SW480 (cell line): ENCODE data around the gene RASAL3.
"Not testable (repeated sequence)": the region's sequence is repeated elsewhere in the genome, so short reads cannot be mapped to it uniquely, and the experiment has no call there.

Experiments used
- DNase-seq: peaks from one replicate; pipeline ENCODE4 v3.0.0-alpha.2; 2016; ENCODE audit warnings: low spot score

The RASAL3 gene

DNA sequence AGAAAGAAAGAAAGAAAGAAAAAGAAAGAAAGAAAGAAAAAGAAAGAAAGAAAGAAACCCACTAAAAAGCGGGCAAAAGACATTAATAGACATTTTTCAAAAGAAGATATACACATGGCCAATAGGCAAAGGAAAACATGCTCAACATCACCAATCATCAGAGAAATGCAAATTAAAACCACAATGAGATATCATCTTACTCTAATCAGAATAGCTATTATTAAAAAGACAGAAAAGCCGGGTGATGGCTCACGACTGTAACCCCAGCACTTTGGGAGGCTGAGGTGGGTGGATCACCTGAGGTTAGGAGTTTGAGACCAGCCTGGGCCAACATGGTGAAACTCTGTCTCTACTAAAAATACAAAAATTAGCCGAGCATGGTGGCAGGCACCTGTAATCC lies 9.5 kb upstream of the RASAL3 start:
- not testable (repeated sequence) for DNase-seq

DNA sequence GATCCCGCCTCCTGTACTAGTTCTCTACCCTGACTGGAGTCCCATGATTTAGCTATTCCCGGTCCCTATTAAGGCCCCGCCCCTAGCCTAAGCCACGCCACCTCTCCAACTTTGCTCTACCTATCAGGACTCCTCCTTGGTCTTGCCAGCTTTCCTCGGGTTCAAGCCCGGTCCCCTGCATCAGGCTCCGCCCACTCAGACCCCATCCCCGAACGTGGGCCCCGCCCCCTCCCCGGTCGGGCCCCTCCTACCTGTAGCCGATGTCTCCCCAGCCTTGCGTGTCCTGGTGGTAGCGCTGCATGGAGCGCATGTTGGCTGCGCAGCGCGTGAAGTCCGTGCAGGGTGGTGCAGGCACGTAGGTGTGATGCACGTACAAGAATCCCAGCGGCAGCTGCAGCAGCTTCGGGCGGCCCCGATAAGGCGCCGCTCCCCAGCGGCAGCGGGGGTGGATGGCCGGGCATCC lies 7.3 kb upstream of the RASAL3 start:
- no peak for DNase-seq

DNA sequence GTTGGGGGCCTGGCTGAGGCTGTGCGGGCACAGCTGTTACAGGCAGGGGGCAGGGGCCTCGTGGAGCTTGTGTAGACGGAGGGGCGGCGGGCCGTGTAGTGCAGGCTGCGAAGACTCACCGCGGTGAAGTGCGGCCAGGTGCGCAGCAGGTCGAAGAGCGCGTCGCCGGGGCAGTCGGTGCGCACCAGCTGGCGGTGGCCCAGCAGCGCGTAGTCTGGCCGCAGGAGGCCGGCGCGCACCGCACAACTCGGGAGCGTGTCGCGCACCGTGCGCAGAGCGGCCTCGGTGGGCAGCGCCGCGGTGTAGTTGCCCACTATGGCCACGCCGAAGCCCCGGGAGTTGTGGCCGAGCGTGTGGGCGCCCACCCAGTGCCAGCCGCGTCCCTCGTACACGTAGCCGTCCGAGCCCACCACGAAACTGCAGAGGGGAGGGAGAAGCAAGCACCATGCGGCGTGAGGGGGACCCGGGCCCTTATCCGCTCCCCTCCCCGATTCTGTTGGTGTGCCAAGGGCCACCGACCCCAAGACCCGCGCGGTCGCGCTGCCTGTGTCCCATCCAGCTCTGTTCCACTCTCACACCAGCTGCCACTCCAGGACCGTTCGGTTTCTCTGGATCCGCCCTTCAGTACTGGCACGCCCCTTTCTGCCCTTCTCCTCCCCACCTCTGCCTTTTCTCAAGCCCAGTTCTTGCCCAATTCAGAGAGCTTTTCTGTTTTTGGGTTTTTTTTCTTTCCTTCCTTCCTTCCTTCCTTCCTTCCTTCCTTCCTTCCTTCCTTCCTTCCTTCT lies 5.4 kb upstream of the RASAL3 start:
- no peak for DNase-seq

DNA sequence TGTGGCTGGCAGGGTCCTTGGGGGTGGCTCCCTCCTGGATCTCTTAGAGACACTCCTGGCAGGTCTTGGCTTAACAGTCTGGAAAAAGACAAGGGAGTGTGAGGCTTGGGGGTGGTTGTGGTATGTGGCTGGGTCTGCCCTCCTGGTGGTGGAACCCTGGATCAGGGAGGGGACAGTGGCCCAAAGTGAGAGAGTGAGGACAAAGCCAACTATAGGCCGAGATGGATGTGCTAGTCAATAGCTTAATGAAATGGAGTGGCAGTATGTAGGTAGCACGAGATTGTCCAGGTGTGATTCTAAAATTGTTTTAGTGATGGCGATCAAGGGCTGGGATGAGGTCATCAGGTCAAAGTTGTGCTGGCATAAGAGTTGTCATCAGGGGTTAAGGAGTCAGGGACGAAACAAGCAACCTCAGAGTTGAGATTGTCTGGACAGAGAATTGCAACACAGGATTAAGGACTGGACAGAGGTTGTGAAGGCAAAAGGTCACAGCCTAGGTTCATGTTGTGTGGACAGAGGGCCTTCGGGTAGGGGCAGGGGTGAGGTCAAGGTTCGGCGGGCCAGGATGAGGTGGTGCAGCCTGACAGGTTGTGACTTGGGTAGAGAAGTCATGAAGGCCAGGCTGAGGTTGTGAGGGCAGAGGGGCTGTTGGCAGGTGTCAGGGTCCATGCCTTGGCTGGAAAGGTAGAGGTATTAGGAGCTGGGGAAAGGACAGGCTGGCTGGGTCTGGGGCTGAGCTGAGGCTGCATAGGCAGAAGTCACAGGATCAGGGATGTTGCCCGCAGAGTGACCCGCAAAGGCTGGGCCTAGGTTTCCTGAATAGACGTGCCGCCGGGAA lies 4.5 kb upstream of the RASAL3 start:
- DNase-seq = no peak

DNA sequence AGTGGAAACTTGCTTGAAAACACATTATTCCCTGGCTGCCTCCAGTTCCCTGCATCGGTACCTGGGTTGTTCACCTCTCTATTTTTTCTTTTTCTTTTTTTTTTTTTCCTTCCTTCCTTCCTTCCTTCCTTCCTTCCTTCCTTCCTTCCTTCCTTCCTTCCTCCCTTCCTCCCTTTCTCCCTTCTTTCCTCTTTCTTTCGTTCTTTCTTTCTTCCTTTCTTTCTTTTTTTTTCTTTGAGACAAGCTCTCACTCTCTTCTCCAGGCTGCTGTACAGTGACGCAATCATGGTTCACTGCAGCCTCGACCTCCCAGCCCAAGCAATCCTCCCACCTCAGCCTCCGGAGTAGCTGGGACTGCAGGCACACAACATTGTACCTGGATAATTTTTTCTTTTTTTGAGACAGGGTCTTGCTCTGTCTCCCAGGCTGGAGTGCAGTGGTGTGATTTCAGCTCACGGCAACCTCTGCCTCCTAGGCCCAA lies 3.4 kb upstream of the RASAL3 start:
- DNase-seq = no peak

DNA sequence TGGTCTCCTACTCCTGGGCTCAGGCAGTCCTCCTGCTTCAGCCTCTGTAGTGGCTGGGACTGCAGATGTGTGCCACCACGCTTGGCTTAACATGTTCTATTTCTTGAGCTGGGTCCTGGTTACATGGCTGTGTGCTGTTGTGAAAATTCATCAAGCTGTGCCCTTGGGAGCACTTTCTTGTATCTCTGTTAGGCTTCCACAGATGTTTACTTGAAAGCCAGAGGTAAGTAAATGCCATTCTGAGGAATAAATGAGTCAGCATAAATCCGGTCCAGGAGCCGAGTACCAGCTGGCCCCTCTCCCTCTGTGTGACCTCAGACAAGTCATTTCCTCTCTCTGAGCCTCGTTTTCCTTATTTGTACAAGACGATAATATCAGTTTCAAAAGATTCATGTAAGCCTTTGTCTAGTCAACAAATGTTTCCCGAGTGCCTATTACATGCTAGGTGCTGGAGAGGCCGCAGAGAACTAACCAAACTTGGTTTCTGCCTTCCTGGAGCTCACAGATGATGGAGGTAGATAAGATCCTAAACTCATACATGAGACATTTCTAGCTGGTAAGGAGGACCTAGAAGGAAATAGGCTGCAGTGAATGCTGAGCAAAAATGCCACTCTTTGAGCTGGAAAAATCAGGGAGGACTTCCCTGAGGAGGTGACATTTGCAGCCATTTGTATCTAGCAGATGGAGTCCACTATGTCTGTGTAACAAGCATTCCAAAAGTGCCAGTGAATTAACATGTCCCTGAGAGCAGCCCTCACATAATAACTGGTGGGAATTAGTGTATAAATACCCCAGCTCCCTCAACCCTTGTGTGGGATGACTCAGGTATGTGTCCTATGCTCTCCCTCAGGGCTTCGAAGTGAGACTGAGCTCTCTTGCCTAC lies 2.7 kb upstream of the RASAL3 start:
- DNase-seq = no peak

DNA sequence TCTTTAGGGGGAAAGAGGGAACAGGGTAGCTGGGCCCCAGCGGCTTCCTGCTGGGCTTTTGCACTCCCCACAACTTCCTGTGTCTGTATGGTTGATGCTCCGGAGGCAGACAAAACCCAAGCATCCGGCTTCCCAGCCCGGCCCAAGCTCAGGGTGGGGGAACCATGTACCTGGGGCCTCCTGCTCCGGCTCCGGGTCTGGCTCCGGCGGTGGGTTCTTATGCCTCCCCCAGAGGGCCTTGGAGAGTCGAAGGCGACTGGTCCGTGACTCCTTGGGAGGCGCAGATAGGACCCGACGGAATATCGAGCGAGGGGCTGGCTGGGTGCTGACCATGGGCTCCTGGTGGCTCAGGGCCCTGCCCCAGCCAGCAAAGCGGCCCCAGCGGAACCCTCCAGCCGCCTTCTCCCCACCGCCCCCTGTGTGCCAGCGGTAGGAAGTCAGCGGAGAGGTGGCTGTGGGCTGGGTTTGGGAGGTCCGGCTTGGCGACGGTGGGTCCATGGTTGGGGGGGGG lies 428 bp downstream of the RASAL3 start:
- DNase-seq = no peak

DNA sequence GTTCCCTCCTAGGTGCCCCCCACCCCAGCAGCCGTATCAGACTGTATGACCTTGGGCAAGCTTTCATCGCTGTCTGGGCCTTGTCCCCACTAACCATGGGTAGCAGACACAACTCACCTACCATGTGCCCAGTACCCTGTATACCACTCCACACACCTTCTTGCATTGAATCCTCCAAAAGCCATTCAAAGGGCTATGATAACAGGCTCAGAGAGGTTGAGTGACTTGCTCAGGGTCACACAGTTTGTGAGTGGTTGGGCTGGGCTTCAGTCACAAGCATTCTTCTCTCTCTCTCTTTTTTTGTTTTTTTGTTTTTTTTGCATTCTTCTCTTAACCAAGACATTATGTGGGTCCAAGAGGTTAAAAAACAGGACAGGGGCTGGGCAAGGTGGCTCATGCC lies 2.6 kb downstream of the RASAL3 start:
- DNase-seq = no peak

DNA sequence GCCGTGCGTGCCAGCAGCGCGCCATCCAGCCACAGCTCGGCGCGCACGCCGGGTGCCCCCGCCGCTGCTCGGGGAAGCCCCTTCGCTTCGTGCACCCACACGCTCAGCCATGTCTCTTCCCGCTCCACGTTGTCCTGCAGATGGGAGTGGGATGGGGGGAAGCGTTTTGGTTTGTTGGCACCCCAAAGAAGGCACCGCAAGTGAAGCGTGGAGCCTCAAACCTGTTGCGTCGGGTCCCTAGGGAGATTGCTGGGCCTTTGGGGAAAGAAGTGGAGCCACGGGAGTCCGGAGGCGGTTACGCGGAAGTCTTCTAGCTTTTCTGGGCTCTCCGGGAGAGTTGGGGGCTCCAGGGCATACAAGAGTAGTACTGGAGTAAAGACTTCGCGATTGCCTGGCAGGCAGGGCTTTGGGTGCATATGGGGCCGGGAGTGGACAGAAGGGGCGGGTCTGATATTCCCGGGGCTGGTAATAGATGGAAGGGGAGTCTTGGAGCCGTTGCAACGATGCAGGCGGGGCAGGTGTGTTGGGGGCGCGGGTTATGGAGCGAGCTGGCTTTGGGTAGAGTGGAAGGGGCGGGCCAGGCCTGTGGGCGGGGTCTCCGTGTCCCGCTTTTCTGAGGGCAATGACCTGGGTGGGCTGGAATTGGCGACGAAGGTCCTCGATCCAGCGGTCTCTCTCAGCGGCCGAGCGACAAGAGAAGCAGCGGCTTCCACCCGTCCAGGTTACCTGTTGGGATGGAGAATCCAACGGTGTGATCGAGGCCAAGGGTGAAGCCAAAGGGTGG lies 6.5 kb downstream of the RASAL3 start:
- DNase-seq = no peak

DNA sequence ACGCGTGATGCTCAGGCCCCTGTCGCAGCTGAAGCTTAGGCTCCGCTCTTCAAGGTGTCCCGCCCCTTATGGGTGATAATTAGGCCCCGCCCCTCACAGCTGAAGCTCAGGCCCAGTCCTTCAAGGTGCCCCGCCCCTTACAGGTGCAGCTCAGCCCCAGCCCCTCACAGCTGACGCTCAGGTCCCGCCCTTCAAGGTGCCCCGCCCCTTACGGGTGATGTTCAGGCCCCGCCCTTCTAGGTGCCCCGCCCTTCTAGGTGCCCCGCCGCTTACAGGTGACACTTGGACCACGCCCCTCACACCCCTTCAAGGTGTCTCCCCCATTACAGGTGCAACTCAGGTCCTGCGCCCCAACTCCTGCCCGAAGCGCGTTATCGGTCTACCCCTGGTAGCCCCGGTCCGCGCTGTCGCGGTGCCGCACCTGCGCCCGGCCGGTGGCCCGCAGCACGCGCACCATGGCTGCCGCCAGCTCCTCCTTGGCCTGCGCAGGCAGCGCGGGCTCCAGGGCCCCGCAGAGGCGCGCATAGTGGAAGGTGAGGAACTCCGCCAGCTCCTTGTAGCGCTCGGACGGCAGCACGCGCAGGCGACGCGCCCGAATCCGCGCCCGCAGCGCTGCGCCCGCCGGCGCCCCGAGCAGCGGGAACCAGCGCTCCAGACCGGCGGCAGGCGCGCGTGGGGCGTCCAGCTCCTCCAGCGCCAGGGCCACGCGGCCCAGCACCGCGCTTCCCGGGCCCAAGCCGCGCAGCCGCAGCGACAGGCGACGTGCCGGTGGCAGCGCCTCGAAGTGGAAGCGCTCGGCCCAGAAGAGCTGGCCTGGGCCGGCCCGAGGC lies 7.3 kb downstream of the RASAL3 start:
- no peak for DNase-seq

DNA sequence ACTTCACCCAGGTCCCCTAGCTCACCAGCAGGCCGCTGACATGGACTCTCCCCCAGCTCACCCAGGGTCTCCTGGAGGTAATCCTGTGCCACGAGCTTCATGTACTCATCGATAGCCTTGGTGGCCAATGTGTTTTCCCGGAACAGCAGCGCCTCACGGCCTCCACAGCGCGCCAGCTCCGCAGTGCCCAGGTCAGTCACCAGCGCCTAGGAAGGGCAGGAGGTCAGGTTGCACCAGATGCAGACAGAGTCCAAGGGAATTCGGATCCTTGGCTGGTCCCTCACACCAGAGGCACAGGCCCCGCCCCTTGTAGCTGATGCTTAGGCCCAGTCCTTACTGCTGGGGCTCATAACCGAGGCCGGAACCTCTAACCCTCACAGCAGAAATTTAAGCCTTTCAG lies 7.9 kb downstream of the RASAL3 start:
- no peak for DNase-seq

DNA sequence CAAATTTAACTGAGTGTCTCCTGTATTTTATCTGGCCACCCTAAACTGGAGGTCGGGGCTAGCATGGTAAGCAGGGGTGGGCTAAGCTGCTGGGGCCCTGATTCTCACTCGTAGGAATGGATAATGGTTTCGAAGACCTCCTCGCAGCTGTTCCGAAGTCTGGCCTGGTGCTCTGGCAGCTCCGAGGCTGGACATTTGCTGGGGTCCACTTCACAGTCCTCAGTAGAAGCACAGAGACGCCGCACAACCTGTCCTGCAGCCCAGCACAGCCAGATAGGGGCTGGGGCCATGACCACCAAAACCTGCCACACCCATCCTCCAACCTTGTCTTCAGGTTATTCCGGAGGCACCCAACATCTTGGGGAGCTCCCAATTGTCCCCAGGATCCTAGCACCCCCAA lies 8.3 kb downstream of the RASAL3 start:
- DNase-seq = no peak

DNA sequence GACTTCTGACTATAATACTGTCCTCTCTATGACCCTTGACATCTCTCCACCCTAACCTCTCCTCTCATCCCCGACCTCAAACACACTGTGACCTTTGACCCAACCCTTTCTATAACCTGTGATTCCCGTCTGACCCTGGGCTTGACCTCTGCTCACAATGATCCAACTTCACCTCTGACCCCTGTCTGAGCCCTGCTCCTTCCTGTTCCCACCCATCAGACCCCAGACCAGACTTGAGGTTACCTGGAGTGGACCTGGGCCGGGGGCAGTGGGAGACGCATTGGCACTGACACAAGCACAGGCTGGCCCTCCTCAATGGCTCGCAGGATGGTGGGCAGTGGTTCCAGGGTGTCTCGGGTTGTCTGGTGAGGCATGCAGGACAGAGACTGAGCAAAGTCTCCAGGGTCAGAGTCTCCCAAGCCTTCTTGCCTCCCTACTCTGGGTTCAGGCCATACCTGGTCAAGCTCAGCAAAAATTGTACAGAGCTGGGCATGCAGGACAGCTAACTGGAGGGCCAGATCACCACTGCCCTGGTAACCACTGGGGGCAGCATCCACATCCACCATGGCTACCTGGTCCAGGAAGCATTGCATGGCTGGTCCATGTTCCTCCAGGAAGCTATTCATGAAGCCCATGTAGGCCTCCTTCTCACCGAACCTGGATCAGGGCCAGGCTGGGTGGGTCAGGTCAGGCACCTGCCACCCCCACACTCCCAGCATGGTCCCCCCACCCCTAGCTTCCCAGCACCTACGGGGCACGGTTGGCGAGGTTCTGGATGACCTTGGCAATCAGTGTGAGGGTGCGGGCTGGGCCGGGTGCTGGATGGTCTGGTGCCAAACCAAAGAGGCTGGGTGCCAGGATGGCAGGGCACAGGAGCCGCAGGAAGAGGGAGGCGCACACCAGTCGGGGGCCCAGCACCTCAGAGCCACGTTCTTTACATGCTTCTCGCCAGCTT lies 10.2 kb downstream of the RASAL3 start:
- DNase-seq = no peak

DNA sequence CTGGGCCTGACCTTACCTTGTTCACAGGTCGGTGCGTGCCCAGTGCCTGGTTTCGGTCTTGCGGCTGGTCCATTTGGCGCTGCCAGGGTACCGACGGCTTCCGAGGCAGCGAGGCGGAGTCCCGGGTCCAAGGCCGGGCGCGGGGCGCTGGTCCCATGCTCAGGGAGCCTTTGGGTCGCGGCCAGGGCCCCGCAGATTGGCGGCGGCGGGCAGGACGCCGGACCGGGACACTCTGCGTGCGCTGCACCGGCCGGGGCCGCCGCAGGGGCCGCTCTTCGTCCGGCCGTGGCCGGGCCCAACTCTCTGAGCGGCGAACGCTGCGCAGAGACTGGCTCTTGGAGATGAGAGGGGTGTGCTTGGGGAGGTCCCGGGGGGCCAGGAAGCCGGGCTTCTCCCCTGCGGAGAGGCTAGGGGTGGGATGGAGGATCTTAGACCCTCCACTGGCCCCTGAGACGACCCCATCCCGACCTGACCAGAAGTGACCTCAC lies 11.2 kb downstream of the RASAL3 start:
- no peak for DNase-seq

DNA sequence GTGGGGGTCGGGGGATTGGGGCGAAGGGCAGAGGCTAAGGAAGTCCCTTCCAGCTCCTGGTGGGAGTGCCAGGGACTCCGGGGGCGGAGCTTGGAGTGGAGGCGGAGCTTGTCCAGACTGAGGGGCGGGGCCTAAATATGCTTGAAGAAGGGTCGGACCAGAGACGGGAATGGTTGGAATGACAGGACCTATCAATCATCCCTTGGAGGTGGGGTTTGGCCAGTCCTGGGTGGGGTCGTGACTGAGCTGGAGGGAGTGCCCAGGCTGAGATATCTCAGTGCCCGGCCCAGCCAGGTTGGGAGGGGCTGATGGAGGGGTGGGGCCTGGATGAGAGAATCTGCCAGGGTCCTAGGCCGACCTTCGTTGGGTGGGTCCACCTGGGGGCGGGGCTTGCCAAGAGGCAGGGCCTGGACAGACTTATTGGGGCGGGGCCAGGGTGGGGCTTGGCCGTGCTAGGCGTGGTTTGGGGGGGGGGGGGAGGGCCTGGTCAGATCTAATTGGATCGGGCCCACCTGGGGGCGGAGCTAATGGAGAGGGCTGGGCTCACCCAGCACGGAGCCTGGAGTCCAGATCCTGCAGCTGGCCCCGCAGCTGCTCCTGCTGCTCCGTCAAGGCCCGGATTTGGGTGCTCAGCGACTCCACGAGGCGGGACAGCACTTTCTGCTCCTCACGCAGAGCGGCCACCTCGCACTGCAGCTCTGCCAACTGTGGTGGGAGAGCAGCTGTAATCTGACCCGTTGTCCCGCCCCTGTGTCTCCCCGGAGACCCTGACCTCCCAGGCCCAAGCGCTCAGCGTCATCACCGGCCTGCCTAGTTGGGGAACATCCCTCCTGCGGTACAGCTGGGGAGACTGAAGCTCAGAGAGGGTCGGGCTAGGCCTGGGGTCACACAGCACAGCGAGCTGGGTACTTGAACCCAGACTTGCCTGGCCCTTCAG lies 12.0 kb downstream of the RASAL3 start:
- DNase-seq = peak; percentile 87

DNA sequence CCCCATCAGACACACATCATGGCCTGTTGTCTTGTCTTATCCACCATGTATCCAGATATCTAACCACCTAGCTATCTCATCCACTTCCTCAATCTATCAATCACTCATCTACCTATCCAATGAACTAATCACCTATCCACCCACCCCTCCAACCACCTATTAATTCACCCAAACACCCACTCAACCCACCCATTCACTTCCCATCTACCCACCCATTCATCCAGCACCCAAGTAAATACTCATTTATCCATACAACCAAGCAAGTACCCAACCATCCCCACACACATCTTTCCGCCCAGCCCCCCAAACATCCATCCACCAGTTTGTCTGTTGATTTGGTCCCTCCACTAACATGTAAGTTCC lies 13.8 kb downstream of the RASAL3 start:
- no peak for DNase-seq

DNA sequence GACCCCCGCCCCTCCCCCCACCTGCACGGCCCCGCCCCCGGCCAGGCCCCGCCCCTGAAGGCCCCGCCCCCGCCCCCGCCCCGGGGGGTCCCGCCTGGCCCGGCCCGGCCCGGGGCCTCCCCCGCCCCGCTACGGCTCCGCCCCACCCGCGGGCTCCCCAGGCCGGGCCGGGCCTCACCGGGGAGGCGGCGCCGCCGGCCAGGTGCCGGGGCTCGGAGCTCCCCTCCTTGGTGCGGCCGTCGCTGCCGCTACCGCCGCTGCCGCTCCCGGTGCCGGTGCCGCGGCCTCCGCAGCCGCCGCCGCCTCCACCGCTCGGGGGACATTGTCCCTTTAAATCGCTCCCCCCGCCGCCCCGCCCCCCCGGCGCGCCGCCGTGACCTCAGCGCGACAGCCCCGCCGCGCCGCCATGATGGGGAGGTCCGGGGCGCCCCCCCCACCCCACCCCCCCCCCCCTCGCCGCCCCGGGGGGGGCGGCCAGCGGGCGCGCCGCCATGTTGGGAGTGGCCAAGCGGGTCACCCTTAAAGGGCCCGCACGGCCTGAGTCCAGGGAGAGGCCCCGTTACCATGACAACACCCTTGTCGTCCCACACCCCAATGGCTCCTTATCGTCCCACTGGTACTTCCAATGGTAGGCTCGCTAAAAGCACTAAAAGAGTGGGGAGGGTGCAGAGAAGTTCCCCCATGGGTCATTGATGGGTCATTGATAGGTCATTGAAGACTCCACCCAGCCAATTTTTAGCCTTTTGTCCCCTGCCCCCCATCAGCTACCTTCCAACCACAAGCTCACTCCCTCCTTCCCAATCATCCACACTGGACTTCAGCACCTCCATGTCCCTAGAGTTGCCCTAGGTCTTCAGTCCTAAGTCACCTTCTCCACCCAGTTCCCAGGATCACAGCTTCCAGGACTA lies 14.5 kb downstream of the RASAL3 start, which contains the start of gene WIZ:
Gene WIZ (minus strand): TSS at position 337 of the 908 bp plus-strand sequence. CDS start 1,649 bp downstream, outside the sequence.
- DNase-seq = peak; percentile 68
